HEK293T (cell line): ENCODE measurements around the gene HSPB9.

Experiments used
- BHLHE40 ChIP-seq: fragments of 450-650 bp; IDR thresholded peaks from 2 replicates; pipeline ENCODE4 v1.6.1; 2016; ENCODE audit warnings: mild to moderate bottlenecking, moderate library complexity, borderline replicate concordance
- ELF4 ChIP-seq: fragments of 450-650 bp; IDR thresholded peaks from 2 replicates; pipeline ENCODE4 v1.6.1; 2017; ENCODE audit warnings: antibody characterized with exemption
- FOXA1 ChIP-seq: fragments of 450-650 bp; IDR thresholded peaks from 2 replicates; pipeline ENCODE4 v1.6.1; 2016; ENCODE audit warnings: mild to moderate bottlenecking
- L3MBTL2 ChIP-seq: fragments of 450-650 bp; conservative IDR thresholded peaks from 2 replicates; pipeline ENCODE4 v1.6.1; 2016; ENCODE audit warnings: mild to moderate bottlenecking
- NFRKB ChIP-seq: fragments of 450-650 bp; IDR thresholded peaks from 2 replicates; pipeline ENCODE4 v1.6.1; 2016; ENCODE audit warnings: mild to moderate bottlenecking, moderate library complexity
- PKNOX1 ChIP-seq: fragments of 450-650 bp; IDR thresholded peaks from 2 replicates; pipeline ENCODE4 v1.6.1; 2016
- SP1 ChIP-seq: fragments of 450-650 bp; IDR thresholded peaks from 2 replicates; pipeline ENCODE4 v1.6.1; 2017

- TF ChIP-seq SP1 (no peak), FOXA1 (no peak), ELF4 (no peak), L3MBTL2 (no peak), PKNOX1 (no peak), BHLHE40 (no peak), NFRKB (no peak)
These were observed 31.4 kb upstream of the HSPB9 start for GRCh38 chr17:42090964-42091790.
